Activated naive CD4-positive, alpha-beta T cell treated with anti-CD3 and anti-CD28 coated beads, Interleukin-2, amount 50 U/mL, for 24 hours (primary cell): Measurements from ENCODE around the gene LIN28B.
"Not testable (repeated sequence)": the region's sequence is repeated elsewhere in the genome, so short reads cannot be mapped to it uniquely, and the experiment has no call there.

Source experiments
- H3K27ac Mint-ChIP-seq: one replicate; pipeline ENCODE4 v1.8.0; 2021; ENCODE audit warnings: mild to moderate bottlenecking, mixed read lengths
- H3K27me3 Mint-ChIP-seq: one replicate; pipeline ENCODE4 v1.8.0; 2021; ENCODE audit warnings: mixed read lengths
- H3K36me3 Mint-ChIP-seq: one replicate; pipeline ENCODE4 v1.8.0; 2021; ENCODE audit warnings: mixed read lengths
- H3K4me1 Mint-ChIP-seq: one replicate; pipeline ENCODE4 v1.8.0; 2021; ENCODE audit warnings: mixed read lengths
- H3K4me3 Mint-ChIP-seq: one replicate; pipeline ENCODE4 v1.8.0; 2021; ENCODE audit warnings: mild to moderate bottlenecking, mixed read lengths
- H3K9me3 Mint-ChIP-seq: one replicate; pipeline ENCODE4 v1.8.0; 2021; ENCODE audit warnings: mixed read lengths

Gene LIN28B

DNA sequence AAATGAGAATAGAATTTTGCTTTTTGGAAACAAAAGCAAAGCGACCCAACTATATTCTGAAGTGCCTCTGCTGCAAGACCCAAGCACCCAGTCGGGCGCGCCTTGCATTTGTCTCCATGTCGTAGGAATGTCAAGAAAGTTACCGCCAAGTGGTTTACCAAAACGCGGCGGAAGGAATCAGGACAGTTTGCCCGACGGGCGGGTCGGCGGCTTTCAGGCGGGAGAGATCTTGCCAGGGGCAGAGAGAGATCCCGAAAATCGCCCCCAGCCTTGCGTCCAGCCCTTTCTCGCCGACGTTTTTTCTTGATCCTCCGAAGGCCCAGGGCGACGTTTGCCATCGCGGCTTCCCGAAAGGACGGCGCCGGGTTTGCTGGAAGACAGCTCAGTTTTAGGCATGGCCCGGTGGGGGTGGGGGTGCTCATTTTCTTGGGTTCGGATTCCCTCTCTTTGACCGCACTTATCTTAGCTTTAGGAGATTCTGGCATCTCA, 4.0 kb upstream of the LIN28B start:
- Mint-ChIP-seq H3K36me3 (peaks cover 6% of the 10 kb centered on the region), H3K27me3 (peaks cover 57% of the 10 kb centered on the region), H3K4me1 (peaks cover 9% of the 10 kb centered on the region), H3K9me3 (peaks cover 9% of the 10 kb centered on the region), H3K27ac (no peak overlapping the region), H3K4me3 (no peak overlapping the region)

GRCh38 chr6:104953400-104954189, 3.3 kb upstream of the LIN28B start:
- peaks cover 62% of the 10 kb centered on the region for H3K27me3 Mint-ChIP-seq
- not testable (repeated sequence) for H3K9me3 Mint-ChIP-seq, H3K4me3 Mint-ChIP-seq, H3K36me3 Mint-ChIP-seq
- H3K4me1 Mint-ChIP-seq: peaks cover 15% of the 10 kb centered on the region
- H3K27ac Mint-ChIP-seq: peak overlapping the region; percentile 55

- H3K4me3 Mint-ChIP-seq: no peak overlapping the region
- H3K36me3 Mint-ChIP-seq: peaks cover 6% of the 10 kb centered on the region
- H3K9me3 Mint-ChIP-seq: peaks cover 11% of the 10 kb centered on the region
- peaks cover 62% of the 10 kb centered on the region for H3K27me3 Mint-ChIP-seq
- no peak overlapping the region for H3K27ac Mint-ChIP-seq
- H3K4me1 Mint-ChIP-seq: peaks cover 16% of the 10 kb centered on the region
These were observed 2.6 kb upstream of the LIN28B start for GRCh38 chr6:104954190-104954797.

GRCh38 chr6:104955491-104955890, 1.4 kb upstream of the LIN28B start:
- Mint-ChIP-seq H3K36me3 (peaks cover 6% of the 10 kb centered on the region), H3K4me1 (peaks cover 16% of the 10 kb centered on the region), H3K4me3 (no peak overlapping the region), H3K27ac (no peak overlapping the region), H3K9me3 (peaks cover 16% of the 10 kb centered on the region), H3K27me3 (peaks cover 60% of the 10 kb centered on the region)

DNA sequence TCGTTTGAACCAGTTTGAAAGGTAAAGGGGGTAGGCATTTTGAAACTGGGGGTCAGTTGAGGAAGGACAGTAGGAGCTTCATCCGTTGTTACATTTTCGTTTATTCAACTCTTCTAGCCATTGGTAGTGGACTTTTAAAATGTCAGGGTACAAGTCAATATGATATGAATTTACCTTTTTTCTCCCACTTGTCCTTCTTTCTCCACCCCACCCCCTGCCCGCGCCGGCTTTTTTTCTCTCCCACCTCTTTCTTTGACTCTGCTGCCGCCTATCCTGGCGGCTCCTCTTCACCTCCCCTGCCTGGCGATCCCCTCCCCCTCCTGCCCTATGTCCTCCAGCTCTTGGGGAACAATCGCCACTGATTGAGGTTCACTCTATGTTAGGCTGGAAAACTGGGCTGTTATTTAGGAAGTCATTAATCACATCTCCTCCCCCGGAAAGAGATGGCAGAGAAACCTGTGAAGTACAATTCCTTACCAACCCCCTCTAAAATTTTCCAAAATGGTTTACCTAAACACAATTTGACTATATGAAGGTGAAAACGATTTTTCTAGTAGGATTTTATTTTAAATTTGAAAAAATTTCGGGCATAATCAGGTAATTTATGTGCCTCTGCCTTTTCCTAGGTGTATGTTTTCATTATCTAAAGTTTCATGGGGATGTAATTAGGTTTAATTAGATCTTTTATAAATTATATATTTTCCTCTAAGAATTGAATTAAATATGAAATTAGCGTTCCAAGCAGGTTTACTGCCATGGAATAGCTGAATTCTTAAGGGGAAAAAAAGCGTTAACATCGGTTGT, 778 bp upstream of the LIN28B start:
- Mint-ChIP-seq H3K36me3 (peaks cover 6% of the 10 kb centered on the region), H3K4me3 (no peak overlapping the region), H3K9me3 (peaks cover 16% of the 10 kb centered on the region), H3K4me1 (peaks cover 16% of the 10 kb centered on the region), H3K27ac (no peak overlapping the region), H3K27me3 (peaks cover 61% of the 10 kb centered on the region)

DNA sequence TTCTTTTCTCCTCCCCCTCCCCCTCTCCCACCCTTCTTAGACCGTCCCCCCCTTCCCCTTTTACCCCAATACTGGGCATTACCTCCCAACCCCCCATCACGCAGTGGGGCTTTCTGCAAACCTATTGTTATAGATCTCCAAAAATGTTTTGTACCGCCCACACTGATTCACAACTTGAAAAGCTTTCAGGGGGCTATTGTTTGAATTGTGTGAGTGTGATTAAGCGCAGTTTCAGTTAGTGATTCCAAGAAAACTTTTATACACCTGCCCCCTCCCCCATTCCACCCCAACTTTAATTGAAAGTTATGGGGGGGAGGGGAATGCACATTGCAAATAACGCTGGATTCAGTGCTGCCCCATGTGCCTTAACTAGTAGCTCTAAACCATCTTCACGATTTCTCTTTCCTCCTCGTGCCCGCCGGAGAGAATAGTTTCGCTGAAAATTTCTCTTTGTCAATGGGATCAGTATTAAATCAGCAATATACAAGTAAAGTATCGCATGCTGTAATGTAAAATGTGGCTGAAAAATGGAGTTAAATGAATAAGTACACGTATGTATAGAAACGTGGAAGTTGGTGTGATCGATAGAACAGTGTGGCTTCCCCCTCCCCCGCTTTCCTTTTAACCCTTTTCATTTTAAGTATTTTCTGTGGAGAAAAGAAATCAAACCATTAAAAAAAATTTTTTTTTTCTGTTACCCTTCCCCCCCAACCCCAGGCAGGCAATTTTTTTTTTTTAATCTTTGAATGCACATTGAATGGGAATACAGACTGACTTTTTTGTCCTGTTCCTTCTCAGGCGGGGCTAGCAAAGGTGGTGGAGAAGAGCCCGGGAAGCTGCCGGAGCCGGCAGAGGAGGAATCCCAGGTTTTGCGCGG, 632 bp downstream of the LIN28B start:
- Mint-ChIP-seq H3K4me3 (no peak overlapping the region), H3K36me3 (peaks cover 6% of the 10 kb centered on the region), H3K4me1 (peaks cover 16% of the 10 kb centered on the region), H3K27ac (peak overlapping the region; percentile 59), H3K9me3 (peaks cover 16% of the 10 kb centered on the region), H3K27me3 (peaks cover 54% of the 10 kb centered on the region)

DNA sequence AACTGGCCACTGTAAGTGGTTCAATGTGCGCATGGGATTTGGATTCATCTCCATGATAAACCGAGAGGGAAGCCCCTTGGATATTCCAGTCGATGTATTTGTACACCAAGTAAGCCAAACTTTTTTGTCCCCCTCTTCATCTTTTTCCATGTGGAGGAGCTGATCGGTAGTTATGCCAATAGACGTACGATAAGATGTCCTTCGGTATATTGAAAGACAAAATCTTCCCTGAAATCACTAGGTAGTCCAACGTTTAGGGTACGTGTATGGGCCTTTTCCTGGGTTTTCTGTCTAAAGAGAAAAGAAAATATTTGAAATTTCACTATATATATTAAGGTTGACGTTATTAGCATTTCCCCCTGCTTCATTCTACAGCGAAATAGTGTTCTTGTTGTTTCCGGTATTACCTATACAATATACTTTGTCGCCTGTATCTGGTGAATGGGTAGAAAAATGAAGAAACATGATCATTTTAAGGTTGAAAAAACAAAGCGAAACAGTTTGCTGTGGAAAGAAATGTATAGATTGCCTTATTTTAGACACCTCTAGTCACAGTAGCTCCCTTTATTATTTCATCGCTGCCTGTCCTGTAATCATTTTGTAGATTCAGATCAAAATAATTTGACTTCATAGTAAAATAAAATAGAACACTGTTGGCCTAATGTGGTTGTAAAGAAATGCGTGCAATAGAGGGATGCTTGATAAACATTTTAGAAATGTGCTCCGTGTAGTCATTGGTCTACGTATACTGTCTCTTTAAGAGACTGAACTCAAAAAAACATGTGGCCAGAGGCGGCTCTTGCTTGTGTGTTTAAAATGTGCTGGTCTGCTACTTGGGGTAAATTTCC, 1.5 kb downstream of the LIN28B start:
- peaks cover 47% of the 10 kb centered on the region for H3K27me3 Mint-ChIP-seq
- no peak overlapping the region for H3K4me3 Mint-ChIP-seq
- peaks cover 4% of the 10 kb centered on the region for H3K36me3 Mint-ChIP-seq
- peaks cover 16% of the 10 kb centered on the region for H3K4me1 Mint-ChIP-seq
- H3K9me3 Mint-ChIP-seq: peaks cover 12% of the 10 kb centered on the region
- H3K27ac Mint-ChIP-seq: no peak overlapping the region

- Mint-ChIP-seq H3K4me3 (no peak overlapping the region), H3K4me1 (peaks cover 16% of the 10 kb centered on the region), H3K27me3 (peaks cover 42% of the 10 kb centered on the region), H3K36me3 (peaks cover 3% of the 10 kb centered on the region), H3K9me3 (peaks cover 10% of the 10 kb centered on the region), H3K27ac (no peak overlapping the region)
These were observed 2.3 kb downstream of the LIN28B start for GRCh38 chr6:104959026-104959858.

GRCh38 chr6:104969108-104969507, 12.2 kb downstream of the LIN28B start:
- H3K9me3 Mint-ChIP-seq: no peaks in the 10 kb centered on the region
- no peaks in the 10 kb centered on the region for H3K4me1 Mint-ChIP-seq
- no peak overlapping the region for H3K27ac Mint-ChIP-seq
- no peaks in the 10 kb centered on the region for H3K36me3 Mint-ChIP-seq
- H3K4me3 Mint-ChIP-seq: no peak overlapping the region
- H3K27me3 Mint-ChIP-seq: peaks cover 3% of the 10 kb centered on the region

DNA sequence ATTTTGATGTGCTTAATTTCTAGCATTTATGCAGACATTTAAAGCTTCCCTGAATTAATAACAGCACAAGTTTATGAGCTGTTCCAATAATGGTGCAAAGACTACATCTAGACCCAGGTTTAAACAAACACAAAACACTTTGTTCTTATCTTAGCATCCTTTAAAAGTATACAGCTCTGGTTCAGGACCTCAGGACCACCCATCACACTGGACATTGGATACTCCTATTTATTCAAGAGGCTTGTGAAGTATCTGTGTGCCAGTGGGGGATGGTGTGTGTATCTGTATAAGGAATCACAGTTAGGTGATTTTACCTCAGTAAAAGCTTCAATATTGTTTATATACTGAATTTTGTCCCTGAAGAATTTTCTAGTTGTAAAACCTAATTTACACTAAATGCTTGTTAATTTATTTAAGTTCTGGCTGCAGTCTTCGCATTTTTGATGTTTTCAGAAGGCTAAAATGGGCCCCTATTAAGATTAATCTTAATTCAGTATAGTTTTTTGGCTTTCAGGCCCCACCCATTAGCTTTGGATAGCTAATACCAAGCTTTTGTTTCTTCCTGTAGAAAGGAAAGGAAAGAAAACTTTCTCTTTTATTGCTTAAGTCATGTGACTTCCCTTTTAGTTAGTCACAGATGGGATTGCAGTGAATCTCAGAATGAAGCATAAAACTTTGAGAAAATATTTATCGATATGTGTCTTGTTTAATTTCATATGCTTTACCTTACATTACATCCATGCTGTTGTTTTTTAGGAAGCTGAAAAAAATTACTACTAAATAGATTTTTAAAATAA, 13.1 kb downstream of the LIN28B start:
- no peak overlapping the region for H3K27ac Mint-ChIP-seq
- H3K9me3 Mint-ChIP-seq: no peaks in the 10 kb centered on the region
- no peak overlapping the region for H3K4me3 Mint-ChIP-seq
- H3K4me1 Mint-ChIP-seq: no peaks in the 10 kb centered on the region
- H3K36me3 Mint-ChIP-seq: no peaks in the 10 kb centered on the region
- no peaks in the 10 kb centered on the region for H3K27me3 Mint-ChIP-seq

- Mint-ChIP-seq H3K4me1 (no peaks in the 10 kb centered on the region), H3K27me3 (peaks cover 3% of the 10 kb centered on the region)
These were observed 16.5 kb downstream of the LIN28B start for GRCh38 chr6:104973404-104973803.

DNA sequence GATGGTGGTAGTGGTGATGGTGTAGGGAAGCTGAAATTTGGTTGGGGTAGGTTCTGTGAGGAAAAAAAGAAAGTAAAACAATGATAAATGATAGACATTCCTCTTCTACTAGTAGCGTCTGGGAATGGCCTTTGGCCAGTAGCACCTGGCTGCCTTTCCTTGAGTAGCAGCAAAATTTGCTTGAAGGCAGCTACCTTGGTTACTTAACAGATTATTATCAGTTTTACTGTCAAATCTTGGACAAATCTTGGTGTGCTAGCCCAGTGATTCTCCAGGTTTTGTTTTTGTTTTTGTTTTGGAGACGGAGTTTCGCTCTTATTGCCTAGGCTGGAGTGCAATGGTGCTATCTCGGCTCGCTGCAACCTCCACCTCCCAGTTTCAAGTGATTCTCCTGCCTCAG, 26.4 kb downstream of the LIN28B start:
- Mint-ChIP-seq H3K4me3 (no peak overlapping the region), H3K27ac (no peak overlapping the region), H3K9me3 (no peaks in the 10 kb centered on the region), H3K4me1 (no peaks in the 10 kb centered on the region), H3K36me3 (no peaks in the 10 kb centered on the region), H3K27me3 (peaks cover 11% of the 10 kb centered on the region)

More at GRCh38 chr6:104973404-104973803, 16.5 kb downstream of the LIN28B start:
- Mint-ChIP-seq H3K9me3 (no peaks in the 10 kb centered on the region), H3K27ac (no peak overlapping the region), H3K4me3 (no peak overlapping the region), H3K36me3 (no peaks in the 10 kb centered on the region)

- Mint-ChIP-seq H3K9me3 (no peaks in the 10 kb centered on the region), H3K27ac (no peak overlapping the region), H3K27me3 (peaks cover 9% of the 10 kb centered on the region), H3K36me3 (no peaks in the 10 kb centered on the region), H3K4me3 (no peak overlapping the region), H3K4me1 (no peaks in the 10 kb centered on the region)
These were observed 26.9 kb downstream of the LIN28B start for GRCh38 chr6:104983776-104984175.
